Ishikawa (cell line): ENCODE data around the gene DGKA.

Source experiments
- CEBPB ChIP-seq: IDR thresholded peaks from 2 replicates; pipeline ENCODE4 v1.6.1; 2012
- CREB1 ChIP-seq: IDR thresholded peaks from 2 replicates; pipeline ENCODE4 v1.6.1; 2012; ENCODE audit warnings: low read depth
- EGR1 ChIP-seq: IDR thresholded peaks from 2 replicates; pipeline ENCODE4 v1.6.1; 2012
- EP300 ChIP-seq: IDR thresholded peaks from 2 replicates; pipeline ENCODE4 v1.6.1; 2012; ENCODE audit warnings: borderline replicate concordance
- FOXM1 ChIP-seq: IDR thresholded peaks from 2 replicates; pipeline ENCODE4 v1.6.1; 2012; ENCODE audit warnings: low read depth, borderline replicate concordance
- MAX ChIP-seq: IDR thresholded peaks from 2 replicates; pipeline ENCODE4 v1.6.1; 2012
- NFIC ChIP-seq: IDR thresholded peaks from 2 replicates; pipeline ENCODE4 v1.6.1; 2012
- RAD21 ChIP-seq: IDR thresholded peaks from 2 replicates; pipeline ENCODE4 v1.6.1; 2012; ENCODE audit warnings: low read depth
- REST ChIP-seq: IDR thresholded peaks from 2 replicates; pipeline ENCODE4 v1.6.1; 2012; ENCODE audit warnings: low read depth, mild to moderate bottlenecking
- TAF1 ChIP-seq: IDR thresholded peaks from 2 replicates; pipeline ENCODE4 v1.6.1; 2012; ENCODE audit warnings: low read depth, mild to moderate bottlenecking
- TCF12 ChIP-seq: IDR thresholded peaks from 2 replicates; pipeline ENCODE4 v1.6.1; 2012; ENCODE audit warnings: low read depth
- TEAD4 ChIP-seq: IDR thresholded peaks from 2 replicates; pipeline ENCODE4 v1.6.1; 2012
- USF1 ChIP-seq: IDR thresholded peaks from 2 replicates; pipeline ENCODE4 v1.6.1; 2012
- YY1 ChIP-seq: IDR thresholded peaks from 2 replicates; pipeline ENCODE4 v1.6.1; 2012; ENCODE audit warnings: low read depth
- ZBTB7A ChIP-seq: IDR thresholded peaks from 2 replicates; pipeline ENCODE4 v1.6.1; 2012; ENCODE audit warnings: low read depth

The DGKA gene

GRCh38 chr12:55912908-55913307 is 18.1 kb upstream of the DGKA start:
- TF ChIP-seq TCF12 (no peak), USF1 (no peak), RAD21 (no peak), EP300 (no peak), YY1 (no peak), NFIC (no peak), TAF1 (no peak), FOXM1 (no peak), EGR1 (no peak), CREB1 (no peak), REST (no peak), ZBTB7A (no peak), CEBPB (no peak), TEAD4 (no peak), MAX (no peak)

- TF ChIP-seq TAF1 (no peak), NFIC (no peak), ZBTB7A (no peak), CREB1 (no peak), REST (no peak), YY1 (no peak), EP300 (no peak), MAX (no peak), USF1 (no peak), TCF12 (no peak), TEAD4 (no peak), EGR1 (no peak), FOXM1 (no peak), RAD21 (no peak), CEBPB (no peak)
These were observed 15.5 kb upstream of the DGKA start for GRCh38 chr12:55915482-55915859.

- TF ChIP-seq REST (no peak), YY1 (no peak), EP300 (no peak), MAX (no peak), ZBTB7A (no peak), USF1 (no peak), TAF1 (no peak), TCF12 (no peak), CEBPB (no peak), NFIC (no peak), RAD21 (no peak), CREB1 (no peak), EGR1 (no peak), TEAD4 (no peak), FOXM1 (no peak)
These were observed 8.8 kb upstream of the DGKA start for GRCh38 chr12:55922126-55922525.

- peak; percentile 21; the same call in 1 of the 2 replicates for TF ChIP-seq CEBPB
- no peak for TF ChIP-seq NFIC
These were observed 5.6 kb upstream of the DGKA start for GRCh38 chr12:55925371-55925770.
